Neural cell (in vitro differentiated cells): ENCODE results near the gene MAP2K4. TPM values are rescaled to one million over a fixed set of nuclear protein-coding genes. Genes with fewer than 3 reads are reported as not detected.
A peak's percentile ranks its signal among the peaks of the same experiment; 100 is the strongest.

Experiments used
- H2AFZ ChIP-seq: fragments of 200-600, 300-800 bp; sonication (generic), shearing (Covaris generic); 2 replicates; pipeline ENCODE4 v1.6.0; 2014; ENCODE audit warnings: low read depth, mild to moderate bottlenecking, antibody characterized with exemption, low read length, moderate library complexity
- H3F3A ChIP-seq: fragments of 200-600 bp; shearing (Covaris generic); 2 replicates; pipeline ENCODE4 v1.6.1; 2016; ENCODE audit warnings: mild to moderate bottlenecking, moderate library complexity, mixed read lengths, antibody characterized with exemption, low read length; ENCODE audit not compliant: insufficient read depth, poor library complexity, severe bottlenecking
- H3K27ac ChIP-seq: fragments of 200-600, 300-800 bp; sonication (generic), shearing (Covaris generic); 2 replicates; pipeline ENCODE4 v1.5.1; 2014; ENCODE audit warnings: mild to moderate bottlenecking, low read length, moderate library complexity
- H3K27me3 ChIP-seq: fragments of 300-800, 200-600 bp; sonication (generic), shearing (Covaris generic); 2 replicates; pipeline ENCODE4 v1.6.0; 2014; ENCODE audit warnings: mild to moderate bottlenecking, low read depth, low read length, moderate library complexity; ENCODE audit not compliant: insufficient read depth
- H3K36me3 ChIP-seq: fragments of 300-800, 200-600 bp; sonication (generic), shearing (Covaris generic); 2 replicates; pipeline ENCODE4 v1.5.1; 2014; ENCODE audit warnings: mild to moderate bottlenecking, antibody characterized with exemption, low read length, moderate library complexity; ENCODE audit not compliant: insufficient read depth
- H3K4me2 ChIP-seq: fragments of 300-800, 200-600 bp; sonication (generic), shearing (Covaris generic); 2 replicates; pipeline ENCODE4 v1.6.0; 2014; ENCODE audit warnings: mild to moderate bottlenecking, low read length
- H3K4me3 ChIP-seq: fragments of 300-800, 200-600 bp; sonication (generic), shearing (Covaris generic); 2 replicates; pipeline ENCODE4 v1.5.1; 2014; ENCODE audit warnings: mild to moderate bottlenecking, low read length, moderate library complexity
- H3K79me2 ChIP-seq: fragments of 200-600 bp; shearing (Covaris generic); replicated peaks from 2 replicates; pipeline ENCODE4 v1.6.0; 2014; ENCODE audit warnings: mild to moderate bottlenecking, low read length, moderate library complexity; ENCODE audit not compliant: insufficient read depth
- H3K9ac ChIP-seq: fragments of 300-800, 200-600 bp; sonication (generic), shearing (Covaris generic); 2 replicates; pipeline ENCODE4 v1.6.1; 2016; ENCODE audit warnings: mild to moderate bottlenecking, low read length, mixed read lengths
- H3K9me2 ChIP-seq: fragments of 200-600 bp; shearing (Covaris generic); 2 replicates; pipeline ENCODE4 v1.6.1; 2016; ENCODE audit warnings: mild to moderate bottlenecking, low read length, mixed read lengths; ENCODE audit not compliant: insufficient read depth
- H3K9me3 ChIP-seq: fragments of 200-600, 300-800 bp; sonication (generic), shearing (Covaris generic); 2 replicates; pipeline ENCODE4 v1.6.1; 2016; ENCODE audit warnings: mild to moderate bottlenecking, mixed run types, low read length, moderate library complexity, mixed read lengths
- H4K20me1 ChIP-seq: fragments of 200-600 bp; shearing (Covaris generic); 2 replicates; pipeline ENCODE4 v1.6.1; 2016; ENCODE audit warnings: mild to moderate bottlenecking, mixed run types; ENCODE audit not compliant: insufficient read depth
- CTCF ChIP-seq: fragments of 450-650 bp; IDR thresholded peaks from 2 replicates; pipeline ENCODE4 v1.5.1; 2014; ENCODE audit warnings: antibody characterized with exemption, mild to moderate bottlenecking, moderate library complexity; ENCODE audit not compliant: poor library complexity, severe bottlenecking
- EP300 ChIP-seq: fragments of 450-650 bp; conservative IDR thresholded peaks from 2 replicates; pipeline ENCODE4 v1.6.1; 2014; ENCODE audit warnings: antibody characterized with exemption, mild to moderate bottlenecking, moderate library complexity; ENCODE audit not compliant: poor library complexity, severe bottlenecking
- EZH2 ChIP-seq: fragments of 200-600, 300-800 bp; shearing (Covaris generic), sonication (generic); IDR thresholded peaks from 2 replicates; pipeline ENCODE4 v1.6.1; 2014; ENCODE audit warnings: antibody characterized with exemption, low read length, borderline replicate concordance, mild to moderate bottlenecking; ENCODE audit not compliant: insufficient read depth, poor library complexity, severe bottlenecking
- MXI1 ChIP-seq: fragments of 450-650 bp; conservative IDR thresholded peaks from 2 replicates; pipeline ENCODE4 v1.6.1; 2014; ENCODE audit warnings: antibody characterized with exemption, mild to moderate bottlenecking; ENCODE audit not compliant: poor library complexity, severe bottlenecking
- POLR2AphosphoS5 ChIP-seq: IDR thresholded peaks from 2 replicates; pipeline ENCODE4 v1.6.1; 2012
- RAD21 ChIP-seq: fragments of 450-650 bp; conservative IDR thresholded peaks from 2 replicates; pipeline ENCODE4 v1.6.1; 2014; ENCODE audit warnings: antibody characterized with exemption, mild to moderate bottlenecking, moderate library complexity
- REST ChIP-seq: IDR thresholded peaks from 2 replicates; pipeline ENCODE4 v1.6.1; 2012; ENCODE audit warnings: borderline replicate concordance
- SMC3 ChIP-seq: fragments of 450-650 bp; conservative IDR thresholded peaks from 2 replicates; pipeline ENCODE4 v1.6.1; 2014; ENCODE audit warnings: antibody characterized with exemption, mild to moderate bottlenecking, moderate library complexity; ENCODE audit not compliant: poor library complexity
- TAF1 ChIP-seq: IDR thresholded peaks from 2 replicates; pipeline ENCODE4 v1.6.1; 2012; ENCODE audit warnings: low read depth
- polyA plus RNA-seq: library from polyadenylated mRNA; depleted of rRNA; stranded (reverse); fragments of >200 nt; gene quantifications from 2 replicates; pipeline ENCODE4 v1.2.3, GENCODE V29; 2014

The MAP2K4 gene
- polyA plus RNA-seq, 1 donor from 2014 or later = 78.4 TPM

- H3K27me3 ChIP-seq = no peaks in the 10 kb centered on the region
Observed at GRCh38 chr17:12089809-12090384, 69.2 kb downstream of the MAP2K4 start.

DNA sequence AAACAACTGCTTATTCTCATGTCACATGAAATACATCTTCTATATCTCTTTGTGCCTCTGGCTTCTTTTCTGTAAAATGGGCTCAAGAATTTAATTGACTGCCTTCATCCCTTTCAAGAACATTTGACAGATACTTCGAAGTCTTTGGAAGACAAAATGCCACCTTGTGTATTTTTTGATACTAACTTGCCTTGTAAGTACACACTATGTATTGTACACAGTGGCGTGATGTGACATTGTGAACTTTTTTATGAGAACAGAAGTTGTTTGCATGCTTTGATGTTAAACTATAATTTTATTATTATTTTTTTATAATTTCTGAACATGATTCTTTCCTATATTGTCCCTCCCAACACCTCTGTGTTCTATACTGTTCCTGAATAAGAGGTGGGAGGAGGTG, 73.7 kb downstream of the MAP2K4 start:
- Histone ChIP-seq H4K20me1 (no peaks in the 10 kb centered on the region), H3K79me2 (peaks cover 6% of the 10 kb centered on the region), H2AFZ (no peak overlapping the region), H3K9me2 (no peaks in the 10 kb centered on the region), H3K9ac (no peak overlapping the region), H3F3A (no peaks in the 10 kb centered on the region), H3K36me3 (no peaks in the 10 kb centered on the region), H3K9me3 (no peaks in the 10 kb centered on the region), H3K27ac (no peak overlapping the region), H3K4me3 (no peak overlapping the region), H3K4me2 (no peak overlapping the region), H3K27me3 (no peaks in the 10 kb centered on the region)
- TF ChIP-seq RAD21 (no peak), SMC3 (no peak), TAF1 (no peak), MXI1 (no peak), EP300 (no peak), EZH2 (no peak), POLR2AphosphoS5 (no peak), CTCF (no peak)

More at GRCh38 chr17:12089809-12090384, 69.2 kb downstream of the MAP2K4 start:
- Histone ChIP-seq H3K27ac (peak overlapping the region; percentile 2), H3K4me3 (peak overlapping the region; percentile 2), H3K9ac (no peak overlapping the region), H3K36me3 (no peaks in the 10 kb centered on the region), H4K20me1 (no peaks in the 10 kb centered on the region), H3K4me2 (no peak overlapping the region), H3K9me2 (no peaks in the 10 kb centered on the region), H3K79me2 (peaks cover 7% of the 10 kb centered on the region), H2AFZ (no peak overlapping the region), H3F3A (no peaks in the 10 kb centered on the region), H3K9me3 (no peaks in the 10 kb centered on the region)
- peak; percentile 73 for TF ChIP-seq REST
- TF ChIP-seq TAF1 = no peak
- no peak for TF ChIP-seq SMC3
- TF ChIP-seq EZH2 = no peak
- TF ChIP-seq RAD21 = no peak
- no peak for TF ChIP-seq MXI1
- TF ChIP-seq CTCF = no peak
- peak; percentile 14 for TF ChIP-seq POLR2AphosphoS5
- peak; percentile 33 for TF ChIP-seq EP300
